Gastroesophageal sphincter (tissue), 3 donors: Measurements from ENCODE around the gene TTN.

ENCODE experiments used
- POLR2AphosphoS5 ChIP-seq: sonication (generic); formaldehyde crosslinking; IDR thresholded peaks from one replicate; pipeline ENCODE4 v1.6.1; 2017; ENCODE audit warnings: antibody characterized with exemption
- TF ChIP-seq, protein P1 (sequence below), 4 experiments: fragments of 200-600 bp in 2 of 4; fragments of 450-650 bp in 2 of 4; sonication (generic) in 1 of 4; IDR thresholded peaks; one replicate each; pipeline ENCODE4 v1.5.1; 2017 to 2019; ENCODE audit warnings: antibody characterized with exemption in 4 of 4, mild to moderate bottlenecking in 2 of 4, moderate library complexity in 2 of 4

DNA sequence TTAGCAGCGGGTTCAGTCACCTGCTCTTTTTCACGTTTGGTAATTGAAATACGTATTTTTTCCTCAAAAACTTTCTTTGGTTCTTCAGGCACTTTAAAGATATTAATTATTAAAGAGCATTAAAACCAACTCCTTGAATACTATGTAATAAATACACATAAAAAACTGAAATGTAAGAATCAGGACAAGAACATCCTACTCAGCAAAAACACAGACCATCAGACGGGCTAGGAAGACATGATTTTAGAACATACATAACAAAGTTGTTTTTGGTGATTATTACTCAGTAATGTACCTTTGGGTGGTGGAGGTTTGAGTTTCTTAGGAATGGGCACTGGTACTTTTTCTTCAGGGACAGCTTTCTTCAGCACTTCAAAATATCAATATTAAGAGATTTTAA lies 126.1 kb downstream of the TTN start:
- TF ChIP-seq POLR2AphosphoS5 = no peak
- TF ChIP-seq, protein P1, sequence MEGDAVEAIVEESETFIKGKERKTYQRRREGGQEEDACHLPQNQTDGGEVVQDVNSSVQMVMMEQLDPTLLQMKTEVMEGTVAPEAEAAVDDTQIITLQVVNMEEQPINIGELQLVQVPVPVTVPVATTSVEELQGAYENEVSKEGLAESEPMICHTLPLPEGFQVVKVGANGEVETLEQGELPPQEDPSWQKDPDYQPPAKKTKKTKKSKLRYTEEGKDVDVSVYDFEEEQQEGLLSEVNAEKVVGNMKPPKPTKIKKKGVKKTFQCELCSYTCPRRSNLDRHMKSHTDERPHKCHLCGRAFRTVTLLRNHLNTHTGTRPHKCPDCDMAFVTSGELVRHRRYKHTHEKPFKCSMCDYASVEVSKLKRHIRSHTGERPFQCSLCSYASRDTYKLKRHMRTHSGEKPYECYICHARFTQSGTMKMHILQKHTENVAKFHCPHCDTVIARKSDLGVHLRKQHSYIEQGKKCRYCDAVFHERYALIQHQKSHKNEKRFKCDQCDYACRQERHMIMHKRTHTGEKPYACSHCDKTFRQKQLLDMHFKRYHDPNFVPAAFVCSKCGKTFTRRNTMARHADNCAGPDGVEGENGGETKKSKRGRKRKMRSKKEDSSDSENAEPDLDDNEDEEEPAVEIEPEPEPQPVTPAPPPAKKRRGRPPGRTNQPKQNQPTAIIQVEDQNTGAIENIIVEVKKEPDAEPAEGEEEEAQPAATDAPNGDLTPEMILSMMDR (IDR thresholded peaks at IDR 0.05) = no peak
